GM18519 (cell line): ENCODE measurements around the gene RABGGTA.

ENCODE experiments used
- ATAC-seq: cut with Tn5 transposase; IDR thresholded peaks from one replicate; pipeline ENCODE4 v1.9.1; 2021; ENCODE audit warnings: mild to moderate bottlenecking, moderate library complexity; ENCODE audit not compliant: unreplicated experiment, low FRiP score

Gene RABGGTA

DNA sequence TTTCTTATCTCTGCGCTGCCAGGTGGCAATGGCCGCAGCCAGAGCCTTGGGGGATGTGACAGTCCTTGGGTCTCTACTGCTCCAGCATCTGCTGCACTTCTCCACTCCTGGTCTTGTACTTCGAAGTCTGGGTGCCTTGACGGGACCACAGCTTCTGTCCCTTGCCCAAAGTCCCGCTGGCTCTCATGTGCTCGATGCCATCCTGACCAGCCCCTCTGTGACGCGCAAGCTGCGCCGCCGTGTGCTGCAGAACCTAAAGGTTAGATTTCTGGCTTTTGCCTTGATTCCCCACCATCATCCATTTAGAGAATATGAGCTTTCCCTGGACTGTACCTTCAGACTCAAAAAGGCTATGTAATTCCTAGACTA is 32.6 kb upstream of the RABGGTA start:
- ATAC-seq = no peak

DNA sequence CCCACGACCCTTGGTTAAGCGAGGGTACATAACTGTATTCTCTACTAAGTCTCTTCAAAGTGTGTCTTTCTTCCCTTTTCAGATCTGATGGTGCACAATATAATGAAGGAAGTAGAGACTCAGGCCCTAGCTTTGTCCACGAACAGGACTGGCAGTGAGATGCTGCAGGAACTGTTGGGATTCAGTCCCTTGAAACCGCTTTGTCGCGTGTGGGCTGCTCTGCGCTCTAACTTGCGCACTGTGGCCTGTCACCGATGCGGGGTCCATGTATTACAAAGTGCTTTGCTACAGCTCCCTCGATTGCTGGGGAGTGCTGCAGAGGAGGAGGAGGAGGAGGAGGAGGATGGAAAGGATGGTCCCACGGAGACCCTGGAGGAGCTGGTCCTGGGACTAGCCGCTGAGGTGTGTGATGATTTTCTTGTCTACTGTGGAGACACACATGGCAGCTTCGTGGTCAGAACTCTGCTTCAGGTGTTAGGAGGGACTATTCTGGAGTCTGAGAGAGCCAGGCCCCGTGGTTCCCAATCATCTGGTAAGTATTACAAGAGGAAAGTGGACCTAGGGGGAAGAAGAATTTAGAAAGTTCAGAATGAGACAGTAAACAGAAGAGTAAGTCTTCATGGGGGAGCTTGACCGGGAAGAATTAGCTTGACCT is 29.1 kb upstream of the RABGGTA start:
- ATAC-seq = no peak

DNA sequence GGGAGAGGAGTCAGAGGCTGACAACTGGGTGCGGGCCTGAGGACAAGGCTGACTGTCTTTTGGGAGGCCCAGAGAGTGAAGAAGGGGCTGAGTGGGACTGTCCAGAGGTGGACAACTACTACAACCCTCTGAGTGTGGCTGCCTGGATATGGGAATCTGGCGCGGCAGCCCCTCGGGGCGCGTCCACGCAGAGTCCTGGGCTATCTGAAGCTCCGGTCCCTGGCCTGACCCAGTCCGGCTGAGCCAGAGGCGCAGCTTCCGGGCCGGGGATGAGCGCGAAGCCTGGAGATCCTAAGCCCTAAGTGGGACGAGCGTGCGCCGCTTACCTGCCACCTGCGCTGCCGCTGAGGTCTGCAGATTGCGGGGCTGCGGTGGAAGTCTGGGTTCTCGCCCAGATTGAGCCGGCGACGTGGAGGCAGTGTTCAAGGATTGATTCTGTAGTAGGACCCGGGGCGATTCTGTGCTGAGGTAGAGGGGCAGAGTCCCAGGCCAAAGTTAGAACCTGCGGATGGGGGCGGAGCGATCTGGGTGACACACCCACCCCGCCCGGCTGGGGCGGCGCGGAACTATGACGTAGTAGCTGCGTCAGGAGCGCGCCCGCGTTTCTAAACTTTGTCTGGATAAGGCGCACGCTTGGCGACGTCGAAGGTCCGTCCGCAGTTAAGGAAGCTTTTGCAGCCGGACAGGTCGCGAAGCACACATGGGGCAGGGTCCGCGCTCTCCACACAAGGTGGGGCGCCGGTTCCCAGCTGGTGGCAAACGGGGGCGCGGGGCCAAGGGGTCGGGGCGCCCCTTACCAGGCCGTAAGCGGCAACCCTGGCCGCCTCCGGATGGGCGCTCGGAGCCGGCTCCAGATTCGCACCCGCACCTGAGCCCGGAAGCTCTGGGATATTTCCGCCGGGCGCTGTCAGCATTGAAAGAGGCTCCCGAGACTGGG is 28.1 kb upstream of the RABGGTA start, which contains the start of the genes DHRS1 and NOP9:
DHRS1 (minus strand) TSS at position 526 of the 937 bp plus-strand sequence. CDS start 674 bp downstream, outside the sequence.
NOP9 (plus strand) TSS at position 596 of the 937 bp plus-strand sequence; CDS start at position 701, 105 bp downstream.
- peak; percentile 50 for ATAC-seq

DNA sequence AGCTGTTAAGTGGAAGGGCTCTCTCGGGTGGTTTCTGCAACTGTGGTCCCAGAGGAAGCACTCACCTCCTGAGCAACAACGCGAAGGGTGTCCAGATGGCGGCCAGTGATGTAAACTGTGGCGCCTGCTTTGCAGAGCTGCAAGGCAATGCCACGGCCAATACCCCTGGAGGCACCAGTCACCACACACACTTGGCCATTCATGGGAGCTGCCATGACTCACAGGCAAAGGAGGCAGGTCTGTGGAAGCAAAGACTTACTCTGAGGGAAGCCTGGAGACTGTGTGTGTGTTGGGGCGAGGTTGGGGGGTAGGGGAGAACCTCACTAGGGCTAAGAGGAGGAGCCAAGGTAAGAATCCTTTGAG is 27.5 kb upstream of the RABGGTA start:
- ATAC-seq = no peak

DNA sequence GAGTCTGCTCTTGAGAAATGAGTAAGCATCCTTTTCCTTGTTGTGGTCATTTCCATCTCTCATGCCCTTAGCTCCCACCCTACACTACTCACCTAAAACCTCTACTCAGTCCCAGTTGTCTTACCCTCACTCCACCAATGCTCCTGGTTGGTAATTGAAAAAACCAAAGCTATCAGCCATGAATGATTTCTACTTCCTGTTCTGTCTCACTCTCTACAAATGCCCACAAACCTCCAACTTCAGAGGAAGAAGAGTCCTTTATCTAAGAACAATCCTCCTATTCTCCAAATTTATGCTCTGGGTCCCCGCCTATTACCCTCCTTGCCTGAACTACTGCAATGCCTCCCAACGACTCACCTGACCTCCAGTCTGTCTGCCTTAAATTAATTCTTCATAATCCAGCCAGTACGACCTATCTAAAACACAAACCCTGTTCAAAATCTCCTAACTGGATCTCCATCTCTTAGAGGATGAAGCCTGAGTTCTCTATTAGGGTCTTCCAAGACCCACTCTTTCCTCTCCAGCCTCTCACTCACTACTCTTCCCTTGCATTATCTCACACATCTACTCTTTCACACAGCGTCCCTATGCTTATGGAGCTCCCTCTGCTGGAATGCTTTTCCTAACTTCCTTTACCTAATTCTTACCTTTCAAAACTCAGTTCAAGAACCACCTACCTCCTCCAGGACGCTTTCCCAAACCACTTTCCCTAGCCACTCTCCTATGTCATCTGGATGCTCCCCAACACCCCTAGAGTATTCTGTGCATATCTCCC is 26.0 kb upstream of the RABGGTA start:
- ATAC-seq = no peak

- no peak for ATAC-seq
These were observed 25.2 kb upstream of the RABGGTA start for GRCh38 chr14:24296341-24297157.

GRCh38 chr14:24293525-24293924 is 22.1 kb upstream of the RABGGTA start:
- no peak for ATAC-seq

DNA sequence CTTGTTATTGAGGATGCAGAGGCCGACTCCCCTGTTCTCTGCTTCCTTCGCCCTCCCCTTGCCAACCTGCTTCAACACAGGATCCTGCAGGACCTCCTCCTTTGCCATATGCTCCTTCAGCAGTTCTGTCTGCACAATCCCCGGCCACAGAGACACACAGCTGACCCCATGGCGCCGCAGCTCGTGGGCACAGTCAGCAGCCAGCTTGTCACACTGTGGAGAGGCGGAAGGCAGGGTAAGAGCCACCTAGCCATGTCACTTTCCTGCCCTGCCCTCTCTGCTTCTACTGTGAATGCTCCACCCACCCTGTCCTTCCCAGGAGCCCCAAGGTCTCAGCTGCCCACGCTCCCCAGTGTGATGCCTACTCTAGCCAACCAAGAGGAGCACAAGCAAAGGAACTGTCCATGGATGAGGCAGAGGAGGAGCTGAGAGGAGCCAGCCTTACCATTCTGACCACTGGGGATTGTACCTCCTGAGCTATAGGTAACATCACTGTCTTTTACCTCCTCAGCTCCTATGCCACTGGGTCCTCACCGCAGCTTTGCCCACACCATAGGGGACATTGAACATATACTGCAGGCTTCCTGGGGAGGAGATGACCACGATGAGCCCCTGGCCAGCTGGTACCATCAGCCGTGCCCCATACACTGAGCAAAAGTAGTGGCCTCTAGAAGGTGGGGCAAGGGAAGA is 20.9 kb upstream of the RABGGTA start:
- no peak for ATAC-seq

- no peak for ATAC-seq
These were observed 20.2 kb upstream of the RABGGTA start for GRCh38 chr14:24291446-24292117.

DNA sequence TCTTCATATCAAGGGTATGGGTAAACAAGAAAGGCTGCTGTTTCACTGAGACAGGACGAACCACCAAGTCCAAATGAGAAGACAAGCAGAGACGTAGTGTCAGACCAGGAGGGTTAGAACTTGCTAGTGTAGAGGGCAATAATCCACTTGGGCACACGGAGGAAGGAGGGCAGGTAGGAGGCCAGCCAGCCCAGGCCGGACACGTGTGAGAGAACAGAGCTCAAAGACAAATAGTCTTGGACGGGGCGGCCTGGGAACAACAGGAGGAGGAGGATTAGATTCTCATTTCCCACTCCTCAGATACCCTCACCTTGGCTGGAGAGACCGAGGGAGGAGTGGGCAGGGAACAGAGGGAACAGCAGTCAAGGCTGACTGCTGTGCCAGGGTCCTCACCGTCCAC is 19.3 kb upstream of the RABGGTA start:
- no peak for ATAC-seq

GRCh38 chr14:24289649-24290280 is 18.4 kb upstream of the RABGGTA start:
- no peak for ATAC-seq

GRCh38 chr14:24286996-24287395 is 15.6 kb upstream of the RABGGTA start:
- no peak for ATAC-seq

GRCh38 chr14:24285351-24285750 is 14.0 kb upstream of the RABGGTA start:
- ATAC-seq = no peak

DNA sequence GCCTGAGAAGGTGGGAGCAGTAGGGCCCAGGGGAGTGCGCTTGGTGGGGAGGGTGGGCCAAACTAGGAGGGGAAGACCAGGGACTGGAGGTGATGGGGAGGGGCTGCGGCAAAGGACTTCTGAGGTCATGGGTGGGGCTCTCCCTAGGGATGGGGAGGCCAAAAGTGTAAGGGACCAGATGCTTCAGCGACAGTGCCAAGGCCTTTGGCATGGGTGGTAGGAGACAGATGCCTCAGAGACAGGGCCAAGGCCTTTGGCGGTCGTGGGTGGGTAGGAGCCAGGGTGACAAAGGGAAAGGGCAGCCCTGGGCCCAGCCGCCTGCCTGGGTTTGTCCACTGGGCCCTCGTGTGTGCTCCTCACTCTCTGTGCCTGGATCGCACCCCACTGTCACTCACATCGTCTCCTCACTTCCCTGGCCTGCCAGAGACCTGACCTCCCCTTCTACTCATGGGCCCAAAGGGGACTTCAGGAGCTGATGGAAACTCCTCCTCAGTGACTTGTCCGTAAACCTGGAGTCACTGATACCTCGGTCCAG is 13.2 kb upstream of the RABGGTA start:
- no peak for ATAC-seq

- no peak for ATAC-seq
These were observed 12.5 kb upstream of the RABGGTA start for GRCh38 chr14:24283796-24284460.

DNA sequence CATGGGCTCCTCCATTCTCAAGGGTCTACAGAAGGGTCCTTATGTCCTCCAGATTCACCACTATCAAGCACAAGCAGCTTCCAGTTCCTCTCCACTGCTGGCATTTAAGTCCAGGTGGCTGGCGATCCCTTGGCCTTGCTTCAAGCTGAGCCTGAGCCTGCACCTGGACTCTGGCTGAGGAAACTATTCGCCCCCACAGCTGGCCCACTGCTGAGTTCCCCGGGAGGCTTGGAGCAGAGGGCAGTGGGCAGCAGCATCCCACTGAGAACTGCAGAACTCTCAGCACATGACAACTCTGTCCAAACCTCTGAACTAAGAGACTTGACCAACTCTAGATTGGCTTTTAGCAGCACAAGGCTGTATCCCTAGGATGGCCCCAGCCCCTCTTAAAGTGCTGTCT is 11.3 kb upstream of the RABGGTA start:
- no peak for ATAC-seq

DNA sequence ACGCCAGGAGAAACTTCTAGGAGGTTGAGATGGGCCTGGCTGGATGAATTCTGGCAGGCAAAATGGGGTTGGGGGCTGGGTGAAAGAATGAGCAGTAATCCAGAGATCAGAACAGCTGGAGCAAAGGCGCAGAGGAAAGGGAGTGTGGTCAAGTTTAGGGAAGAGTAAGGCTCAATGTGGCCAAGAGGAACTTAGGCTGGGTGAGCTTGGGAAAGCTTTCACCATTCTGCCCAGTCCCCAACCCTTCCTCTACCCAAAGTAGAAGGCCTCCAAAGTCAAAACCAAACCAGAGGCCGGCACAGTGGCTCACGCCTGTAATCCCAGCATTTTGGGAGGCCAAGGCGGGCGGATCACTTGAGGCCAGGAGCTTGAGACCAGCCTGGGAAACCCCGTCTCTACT is 10.2 kb upstream of the RABGGTA start:
- ATAC-seq = no peak
